GM10248 (cell line): Measurements from ENCODE around the gene STAB1.

Experiments used
- CTCF ChIA-PET: fragments of 300-600 bp; sonication (Branson Sonifier 250); formaldehyde crosslinking; extraction: SDS; loops from one replicate; lab custom pipeline; 2021; ENCODE audit warnings: antibody characterized with exemption; lab: Yijun Ruan, JAX
- POLR2A ChIA-PET: fragments of 350-650 bp; sonication (Branson Sonifier 250); formaldehyde crosslinking; extraction: SDS; loops from one replicate; lab custom pipeline; 2020; ENCODE audit warnings: antibody characterized with exemption; lab: Yijun Ruan, JAX
- DNase-seq: peaks from one replicate; pipeline ENCODE4 v3.0.0; 2012; ENCODE audit errors: extremely low spot score
- CTCF ChIP-seq: IDR thresholded peaks from 2 replicates; pipeline ENCODE4 v1.5.1; 2012; ENCODE audit warnings: mild to moderate bottlenecking, low read depth; ENCODE audit errors: extremely low read depth, missing control alignments, control extremely low read depth

Gene STAB1

GRCh38 chr3:52503788-52504424, 8.8 kb downstream of the STAB1 start:
- no peak for TF ChIP-seq CTCF
- no peak for DNase-seq
- ChIA-PET POLR2A (no interaction called here), CTCF (no interaction called here)

GRCh38 chr3:52504977-52505376, 9.8 kb downstream of the STAB1 start:
- POLR2A ChIA-PET, result interaction anchor here (0.9 kb wide), 1 partner anchor 31 kb away, joined by 3 read pairs; the partner anchor contains the start of gene UQCC5
- TF ChIP-seq CTCF, result no peak
- CTCF ChIA-PET, result no interaction called here
- DNase-seq, result no peak

GRCh38 chr3:52506266-52506966, 11.3 kb downstream of the STAB1 start:
- ChIA-PET POLR2A (no interaction called here), CTCF (no interaction called here)
- TF ChIP-seq CTCF, result no peak
- DNase-seq, result no peak

- CTCF ChIA-PET, result no interaction called here
- POLR2A ChIA-PET, result interaction anchor here (0.6 kb wide), 1 partner anchor 30 kb away, joined by 3 read pairs; no protein-coding TSS in a partner anchor
- no peak for DNase-seq
- TF ChIP-seq CTCF, result no peak
Measured at GRCh38 chr3:52507359-52507758, 12.2 kb downstream of the STAB1 start.

- POLR2A ChIA-PET, result no interaction called here
- CTCF ChIA-PET, result no interaction called here
- DNase-seq, result no peak
- no peak for TF ChIP-seq CTCF
Measured at GRCh38 chr3:52509753-52510328, 14.7 kb downstream of the STAB1 start.

GRCh38 chr3:52511509-52511908, 16.4 kb downstream of the STAB1 start:
- no peak for TF ChIP-seq CTCF
- ChIA-PET POLR2A (no interaction called here), CTCF (interaction anchor here (1.6 kb wide), 1 partner anchor 10 kb away, joined by 3 read pairs; no protein-coding TSS in a partner anchor)
- no peak for DNase-seq
